Measurements from ENCODE around the gene ATP10A. TPM values are rescaled to one million over a fixed set of nuclear protein-coding genes. Genes with fewer than 3 reads are reported as not detected.

The ATP10A gene
- total RNA-seq, 1 experiment from 2014 or later: not detected

GRCh38 chr15:25894371-25894902 lies 31.3 kb upstream of the ATP10A start:
- TF ChIP-seq CTCF (IDR thresholded peaks at IDR 0.05; ENCODE audit: unreplicated experiment): no peak
- ChIA-PET CTCF (no interaction called here), POLR2A (no interaction called here)
- Mint-ChIP-seq H3K4me1 (ENCODE audit: insufficient read depth, unreplicated experiment) (no peaks in the 10 kb centered on the region), H3K27me3 (ENCODE audit: insufficient read depth, unreplicated experiment) (no peaks in the 10 kb centered on the region), H3K4me3 (ENCODE audit: unreplicated experiment) (no peak overlapping the region), H3K9me3 (ENCODE audit: unreplicated experiment) (peaks cover 34% of the 10 kb centered on the region), H3K27ac (ENCODE audit: low read depth, unreplicated experiment) (no peak overlapping the region), H3K36me3 (ENCODE audit: insufficient read depth, unreplicated experiment) (no peaks in the 10 kb centered on the region)
- DNase-seq (ENCODE audit: unreplicated experiment): no peak
- no TSS peak for BruUV-seq (replicated peaks)
- intact Hi-C loops (cut with micrococcal nuclease): no loop called here

GRCh38 chr15:25893596-25893995 lies 30.5 kb upstream of the ATP10A start:
- Mint-ChIP-seq H3K4me3 (ENCODE audit: unreplicated experiment) (no peak overlapping the region), H3K27ac (ENCODE audit: low read depth, unreplicated experiment) (no peak overlapping the region), H3K9me3 (ENCODE audit: unreplicated experiment) (peaks cover 34% of the 10 kb centered on the region), H3K27me3 (ENCODE audit: insufficient read depth, unreplicated experiment) (no peaks in the 10 kb centered on the region), H3K4me1 (ENCODE audit: insufficient read depth, unreplicated experiment) (no peaks in the 10 kb centered on the region), H3K36me3 (ENCODE audit: insufficient read depth, unreplicated experiment) (no peaks in the 10 kb centered on the region)
- intact Hi-C loops (cut with micrococcal nuclease): no loop called here
- ChIA-PET CTCF (no interaction called here), POLR2A (no interaction called here)
- no TSS peak for BruUV-seq (replicated peaks)
- no peak for DNase-seq (ENCODE audit: unreplicated experiment)
- TF ChIP-seq CTCF (IDR thresholded peaks at IDR 0.05; ENCODE audit: unreplicated experiment): no peak

GRCh38 chr15:25892126-25892525 lies 29.0 kb upstream of the ATP10A start:
- Mint-ChIP-seq H3K27ac (ENCODE audit: low read depth, unreplicated experiment) (no peak overlapping the region), H3K36me3 (ENCODE audit: insufficient read depth, unreplicated experiment) (no peaks in the 10 kb centered on the region), H3K4me3 (ENCODE audit: unreplicated experiment) (no peak overlapping the region), H3K27me3 (ENCODE audit: insufficient read depth, unreplicated experiment) (no peaks in the 10 kb centered on the region), H3K9me3 (ENCODE audit: unreplicated experiment) (peaks cover 49% of the 10 kb centered on the region), H3K4me1 (ENCODE audit: insufficient read depth, unreplicated experiment) (no peaks in the 10 kb centered on the region)
- ChIA-PET POLR2A (no interaction called here), CTCF (no interaction called here)
- no TSS peak for BruUV-seq (replicated peaks)
- no peak for TF ChIP-seq CTCF (IDR thresholded peaks at IDR 0.05; ENCODE audit: unreplicated experiment)
- intact Hi-C loops (cut with micrococcal nuclease): no loop called here
- no peak for DNase-seq (ENCODE audit: unreplicated experiment)

GRCh38 chr15:25891081-25891480 lies 28.0 kb upstream of the ATP10A start:
- no peak overlapping the region for H3K4me3 Mint-ChIP-seq (ENCODE audit: unreplicated experiment)
- intact Hi-C loops (cut with micrococcal nuclease): no loop called here
- CTCF ChIA-PET: interaction anchor here (0.6 kb wide), 1 partner anchor 1444 kb away, joined by 5 read pairs; no protein-coding TSS in a partner anchor
- TF ChIP-seq CTCF (IDR thresholded peaks at IDR 0.05; ENCODE audit: unreplicated experiment): no peak
- POLR2A ChIA-PET: no interaction called here
- H3K36me3 Mint-ChIP-seq (ENCODE audit: insufficient read depth, unreplicated experiment): no peaks in the 10 kb centered on the region
- H3K27ac Mint-ChIP-seq (ENCODE audit: low read depth, unreplicated experiment): no peak overlapping the region
- DNase-seq (ENCODE audit: unreplicated experiment): no peak
- no TSS peak for BruUV-seq (replicated peaks)
- H3K4me1 Mint-ChIP-seq (ENCODE audit: insufficient read depth, unreplicated experiment): no peaks in the 10 kb centered on the region
- peaks cover 45% of the 10 kb centered on the region for H3K9me3 Mint-ChIP-seq (ENCODE audit: unreplicated experiment)
- H3K27me3 Mint-ChIP-seq (ENCODE audit: insufficient read depth, unreplicated experiment): no peaks in the 10 kb centered on the region
